RPMI8226 (cell line): ENCODE results near the gene RFPL3.
A peak's percentile ranks its signal among the peaks of the same experiment; 100 is the strongest.
"Not testable (repeated sequence)": the region's sequence is repeated elsewhere in the genome, so short reads cannot be mapped to it uniquely, and the experiment has no call there.

Experiments
- DNase-seq: peaks from one replicate; pipeline ENCODE4 v3.0.0-alpha.2; 2015

RFPL3 gene

GRCh38 chr22:32331236-32331917 lies 26.3 kb upstream of the RFPL3 start:
- no peak for DNase-seq

DNA sequence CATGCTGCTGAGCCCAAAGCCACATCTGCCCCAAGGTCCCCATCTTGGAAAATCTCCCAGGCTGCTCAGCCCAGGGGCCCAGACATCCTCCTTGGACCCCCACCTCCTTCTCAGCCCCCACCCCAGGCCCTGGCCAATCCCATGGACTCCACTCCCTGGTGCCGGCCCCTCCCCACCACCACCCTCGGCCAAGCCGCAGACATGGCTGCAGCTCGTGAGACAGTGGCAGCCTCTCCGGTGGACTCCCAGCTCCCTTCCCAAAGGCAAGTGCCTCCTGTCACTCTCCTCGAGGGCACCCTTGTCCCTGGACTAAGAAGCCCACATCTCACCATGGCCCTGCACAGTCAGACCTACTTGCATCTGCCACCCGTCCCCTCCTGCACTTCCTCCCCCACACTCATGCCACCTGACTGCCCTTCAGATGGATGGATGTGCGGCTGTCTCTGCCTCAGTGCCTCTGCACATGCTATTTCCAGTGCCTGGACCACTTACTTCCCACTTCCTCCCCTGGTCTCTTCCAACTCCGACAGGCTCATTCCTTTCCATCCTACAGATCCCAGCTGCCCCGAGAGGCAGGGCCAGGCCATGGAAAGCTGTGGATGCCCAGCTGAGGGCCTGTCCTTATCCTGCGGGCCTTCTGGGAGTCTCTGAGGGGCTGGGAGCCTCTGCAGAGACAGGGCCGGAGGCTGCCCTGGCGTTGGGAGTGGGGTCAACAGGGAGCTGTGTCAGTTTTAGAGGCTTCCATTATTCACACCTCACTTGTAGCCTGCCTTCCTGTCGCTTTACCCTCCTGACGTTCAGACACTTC lies 25.5 kb upstream of the RFPL3 start:
- DNase-seq: no peak

DNA sequence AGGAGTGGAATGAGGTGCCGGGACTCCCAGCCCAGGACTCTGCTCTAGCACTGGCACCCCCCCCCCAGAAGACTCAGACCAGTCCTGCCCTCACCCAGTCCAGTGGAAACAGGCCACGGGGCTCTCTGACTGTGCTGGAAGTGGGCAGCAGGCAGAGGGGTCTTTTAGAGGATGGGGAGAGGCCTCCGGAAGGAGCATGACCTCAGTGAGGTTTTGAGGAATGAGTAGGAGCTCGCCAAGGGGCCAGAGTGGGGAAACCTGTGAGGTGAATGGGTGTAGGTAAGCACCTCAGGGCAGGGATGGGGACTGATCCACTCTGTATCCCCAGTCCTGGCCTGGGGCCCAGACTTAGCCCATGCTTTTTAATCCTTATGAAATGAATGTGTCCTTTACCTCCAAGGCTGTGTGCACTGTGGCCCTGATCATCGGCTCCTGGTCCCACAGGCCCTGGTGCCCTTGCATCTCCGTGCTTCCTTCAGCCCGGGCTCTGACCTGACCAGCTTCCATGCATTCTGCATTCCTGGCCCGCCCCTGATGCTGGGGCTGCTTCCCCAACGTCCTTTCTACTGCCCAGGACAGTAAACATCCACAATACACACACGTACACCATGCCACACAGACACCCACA lies 24.4 kb upstream of the RFPL3 start:
- no peak for DNase-seq

GRCh38 chr22:32333769-32334659 lies 23.7 kb upstream of the RFPL3 start:
- no peak for DNase-seq

GRCh38 chr22:32334660-32335365 lies 22.9 kb upstream of the RFPL3 start:
- no peak for DNase-seq

- no peak for DNase-seq
These were observed 22.2 kb upstream of the RFPL3 start for GRCh38 chr22:32335471-32335870.

DNA sequence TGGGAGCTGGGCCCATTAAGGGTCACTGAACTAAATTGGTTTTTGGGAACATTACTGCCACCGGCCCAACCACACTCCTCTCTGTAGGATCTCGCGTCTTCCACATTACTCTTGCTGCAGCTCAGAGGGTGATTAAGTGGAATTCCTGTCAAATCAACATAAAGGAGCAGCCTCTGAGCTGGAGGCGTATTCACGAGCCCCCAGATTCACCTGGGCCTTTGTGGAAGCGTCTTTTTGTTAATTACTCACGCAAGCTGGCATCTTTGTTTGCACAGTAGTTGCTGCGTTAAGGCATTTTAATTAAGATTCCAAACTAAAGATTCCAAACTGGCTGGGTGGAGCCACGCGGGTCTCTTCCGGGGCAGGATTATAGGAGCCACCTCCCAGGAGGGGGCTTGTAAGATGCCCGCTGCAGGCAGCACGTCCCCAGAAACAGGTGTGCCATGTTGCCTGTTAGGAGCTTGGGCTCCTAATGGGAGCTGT lies 21.5 kb upstream of the RFPL3 start:
- DNase-seq: no peak

DNA sequence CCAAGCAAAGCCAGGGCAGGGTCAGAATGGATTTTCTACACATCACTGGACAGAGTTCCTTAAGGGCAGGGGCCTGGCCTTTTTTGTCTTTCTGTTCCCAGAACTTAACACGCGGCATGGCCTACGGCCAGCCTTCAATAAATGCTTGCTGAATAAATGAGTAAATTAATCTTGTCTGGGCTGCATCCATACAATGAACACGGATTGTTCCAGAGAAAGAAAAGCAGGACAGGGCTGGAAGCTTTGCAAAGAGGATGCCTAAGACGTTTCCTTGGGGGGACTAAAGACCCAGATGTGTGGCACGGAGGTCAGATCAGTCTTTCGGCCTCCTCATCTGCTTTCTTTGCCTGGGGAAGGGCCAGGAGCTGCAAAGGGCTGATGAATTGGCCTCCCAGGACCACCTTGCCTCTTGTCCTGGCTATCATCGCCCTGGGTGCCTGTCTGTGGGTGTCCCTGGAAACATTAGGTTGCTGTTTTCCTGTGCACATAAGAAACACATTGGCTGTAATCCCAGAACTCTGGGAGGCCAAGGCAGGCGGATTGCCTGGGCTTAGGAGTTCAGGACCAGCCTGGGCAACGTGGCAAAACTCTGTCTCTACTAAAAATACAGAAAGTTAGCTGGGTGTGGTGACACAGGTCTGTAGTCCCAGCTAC lies 20.8 kb upstream of the RFPL3 start:
- no peak for DNase-seq

DNA sequence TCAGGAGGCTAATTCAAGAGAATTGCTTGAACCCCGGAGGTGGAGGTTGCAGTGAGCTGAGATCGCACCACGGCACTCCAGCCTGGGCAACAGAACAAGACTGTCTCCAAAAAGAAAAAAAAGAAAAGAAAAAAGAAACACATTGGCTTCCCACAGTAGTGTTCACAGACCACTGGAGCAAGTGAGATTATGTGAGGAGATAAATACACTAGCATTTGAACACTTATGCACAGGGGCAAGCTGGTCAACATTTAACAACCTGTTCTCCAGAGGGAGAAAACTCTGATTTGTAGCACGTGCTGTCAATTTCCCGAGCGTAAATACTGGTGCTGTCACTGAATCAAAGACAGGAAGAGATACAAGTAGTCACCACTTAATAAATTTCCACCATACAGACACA lies 20.2 kb upstream of the RFPL3 start:
- not testable (repeated sequence) for DNase-seq

DNA sequence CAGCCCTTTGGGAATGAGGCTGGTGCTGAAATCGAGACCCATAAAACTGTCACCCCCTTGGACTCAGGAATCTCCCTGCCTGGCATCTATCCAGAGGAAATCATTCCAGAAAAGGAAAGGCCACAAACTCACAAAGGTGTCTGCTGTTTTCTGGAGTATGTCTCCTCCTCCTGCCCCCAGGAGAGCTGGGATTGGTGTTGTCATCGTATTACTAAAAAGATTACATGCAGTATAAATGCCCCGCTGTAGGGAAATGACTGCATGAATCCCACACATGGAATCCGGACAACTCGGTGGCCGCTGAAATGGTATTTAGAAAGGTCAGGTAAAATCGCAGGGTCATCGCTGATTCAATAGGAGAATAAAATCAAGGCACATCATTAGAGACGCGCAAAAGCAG lies 18.9 kb upstream of the RFPL3 start:
- no peak for DNase-seq

DNA sequence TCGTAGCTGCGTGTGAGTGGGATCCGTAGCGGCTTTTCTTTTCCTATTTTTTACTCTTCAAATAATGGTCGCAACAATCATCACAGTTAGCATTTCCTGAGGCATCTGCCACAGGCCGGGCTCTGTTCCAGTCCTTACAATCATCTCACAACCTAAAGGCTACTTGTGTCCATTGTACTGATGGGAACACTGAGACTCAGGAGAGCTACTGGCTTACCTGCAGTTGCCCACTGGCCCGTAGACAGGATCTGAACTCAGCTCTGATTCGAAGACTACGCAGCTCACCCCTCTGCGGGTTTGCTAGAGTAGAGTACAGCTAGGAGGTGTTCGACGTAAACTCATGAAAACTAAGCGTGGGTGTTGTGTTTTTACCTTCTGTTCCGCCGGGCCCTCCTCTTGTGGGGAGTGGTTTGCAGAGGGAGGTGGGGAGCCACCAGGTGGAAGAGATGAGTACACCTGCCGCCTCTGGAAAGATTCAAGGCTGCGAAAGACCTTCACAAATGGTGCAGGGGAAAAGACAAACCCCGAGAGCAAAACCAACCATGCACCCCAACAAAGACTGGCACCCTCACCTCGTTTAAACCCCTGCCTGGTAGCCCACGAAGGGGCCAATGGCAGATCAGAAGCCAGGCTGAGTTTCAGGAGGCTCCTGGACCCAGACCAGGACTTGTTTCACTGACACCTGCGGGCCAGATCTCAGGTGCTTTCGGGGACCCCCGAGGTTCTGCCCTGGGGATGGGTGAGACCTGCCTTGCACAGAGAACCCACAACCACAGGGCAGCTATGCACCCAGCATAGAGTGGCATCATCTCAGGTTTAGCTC lies 18.3 kb upstream of the RFPL3 start:
- no peak for DNase-seq

DNA sequence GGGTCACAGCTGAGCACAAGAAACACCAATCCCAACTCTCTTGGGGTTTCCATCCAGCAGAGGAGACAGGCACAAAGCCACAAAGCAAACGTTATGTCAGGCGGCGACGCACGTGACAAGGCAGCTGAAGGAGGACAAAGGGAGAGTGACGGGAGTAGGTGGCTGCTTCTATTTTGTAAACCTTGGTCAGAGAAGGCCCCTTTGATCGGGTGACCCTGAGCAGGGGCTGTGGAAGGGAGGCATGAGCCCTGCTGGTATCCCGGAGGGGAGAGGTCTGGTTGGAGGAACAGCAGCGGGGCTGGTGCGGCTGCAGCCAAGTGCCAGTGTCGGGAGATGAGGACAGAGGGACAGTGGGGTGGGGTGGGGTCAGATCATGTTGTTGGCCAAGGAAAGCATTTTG lies 17.3 kb upstream of the RFPL3 start:
- no peak for DNase-seq

- no peak for DNase-seq
These were observed 16.4 kb upstream of the RFPL3 start for GRCh38 chr22:32341122-32341740.

GRCh38 chr22:32342977-32343376 lies 14.7 kb upstream of the RFPL3 start:
- DNase-seq: no peak

DNA sequence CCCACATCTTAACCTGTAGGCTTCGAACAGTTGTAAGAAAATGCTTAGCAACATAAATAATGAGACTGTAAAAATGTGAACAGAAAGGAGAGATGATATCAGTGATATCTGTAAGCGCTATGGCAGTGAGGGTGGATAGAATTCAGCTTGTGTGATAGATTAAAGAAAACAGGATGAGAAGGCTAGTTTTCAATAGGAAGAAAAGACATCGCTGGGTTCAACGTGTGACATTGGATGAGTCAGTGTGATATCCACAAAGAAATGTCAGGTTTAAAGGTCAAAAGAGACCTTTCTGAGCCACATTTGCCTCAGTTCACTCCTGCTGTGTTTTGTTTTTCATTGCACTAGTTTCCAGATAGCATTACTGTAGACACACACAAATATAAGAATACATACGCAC lies 13.7 kb upstream of the RFPL3 start:
- DNase-seq: no peak

- DNase-seq: no peak
These were observed 9.5 kb upstream of the RFPL3 start for GRCh38 chr22:32348031-32348611.

- not testable (repeated sequence) for DNase-seq
These were observed 5.8 kb upstream of the RFPL3 start for GRCh38 chr22:32351875-32352274.

- DNase-seq: peak; percentile 13
These were observed 5.0 kb upstream of the RFPL3 start for GRCh38 chr22:32352681-32353080.

- no peak for DNase-seq
These were observed 4.4 kb upstream of the RFPL3 start for GRCh38 chr22:32353292-32353691.

DNA sequence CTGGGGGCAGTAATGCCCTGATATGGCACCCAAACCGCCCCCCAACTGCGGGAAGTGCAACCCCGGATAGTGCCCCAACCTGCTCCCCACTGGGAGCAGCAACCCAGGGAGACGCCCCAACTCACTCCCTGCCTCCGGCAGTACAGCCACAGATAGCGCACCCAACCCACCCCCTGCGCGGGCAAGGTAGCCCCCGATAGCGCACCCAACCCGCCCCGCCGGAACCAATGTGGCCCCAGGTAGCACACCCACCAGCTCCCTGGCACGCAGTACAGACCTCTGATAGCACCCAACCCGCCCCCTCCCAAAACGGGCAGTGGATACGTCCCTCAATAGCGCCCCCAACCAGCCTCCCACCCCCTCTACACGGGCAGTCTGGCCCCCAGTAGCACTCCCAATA lies 3.8 kb upstream of the RFPL3 start:
- DNase-seq: no peak
